GM19025 (cell line): ENCODE results near the gene SFXN1.
"Not testable (repeated sequence)": the region's sequence is repeated elsewhere in the genome, so short reads cannot be mapped to it uniquely, and the experiment has no call there.

Experiments used
- ATAC-seq: cut with Tn5 transposase; IDR thresholded peaks from one replicate; pipeline ENCODE4 v1.9.1; 2021; ENCODE audit warnings: mild to moderate bottlenecking, low read depth, moderate library complexity; ENCODE audit not compliant: unreplicated experiment

SFXN1 gene

GRCh38 chr5:175478384-175479124 lies at the start of gene SFXN1:
Gene SFXN1 (plus strand): TSS chr5:175478560. CDS start chr5:175492104, 13,544 bp downstream.
- peak; percentile 90 for ATAC-seq

GRCh38 chr5:175434800-175435199 lies 43.6 kb upstream of the SFXN1 start:
- no peak for ATAC-seq

GRCh38 chr5:175436359-175436758 lies 42.0 kb upstream of the SFXN1 start:
- no peak for ATAC-seq

GRCh38 chr5:175438234-175438857 lies 40.0 kb upstream of the SFXN1 start:
- no peak for ATAC-seq

GRCh38 chr5:175443514-175444059 lies 34.8 kb upstream of the SFXN1 start:
- no peak for ATAC-seq

GRCh38 chr5:175444060-175444904 lies 34.1 kb upstream of the SFXN1 start, which contains the start of gene DRD1:
Gene DRD1 (minus strand): TSS chr5:175444182. CDS start chr5:175443099, 1,083 bp downstream.
- no peak for ATAC-seq

GRCh38 chr5:175444905-175445456 lies 33.4 kb upstream of the SFXN1 start:
- ATAC-seq = no peak

GRCh38 chr5:175446378-175446777 lies 32.0 kb upstream of the SFXN1 start:
- not testable (repeated sequence) for ATAC-seq

GRCh38 chr5:175447571-175447970 lies 30.8 kb upstream of the SFXN1 start:
- ATAC-seq = no peak

- ATAC-seq = no peak
Observed at GRCh38 chr5:175448276-175448675, 30.1 kb upstream of the SFXN1 start.

GRCh38 chr5:175452166-175452565 lies 26.2 kb upstream of the SFXN1 start:
- ATAC-seq = no peak

GRCh38 chr5:175454338-175454737 lies 24.0 kb upstream of the SFXN1 start:
- not testable (repeated sequence) for ATAC-seq

- ATAC-seq = no peak
Observed at GRCh38 chr5:175456105-175456742, 22.1 kb upstream of the SFXN1 start.

GRCh38 chr5:175457466-175457865 lies 20.9 kb upstream of the SFXN1 start:
- peak; percentile 91 for ATAC-seq

- ATAC-seq = no peak
Observed at GRCh38 chr5:175460126-175460525, 18.2 kb upstream of the SFXN1 start.

GRCh38 chr5:175460552-175460951 lies 17.8 kb upstream of the SFXN1 start:
- ATAC-seq = no peak

- ATAC-seq = no peak
Observed at GRCh38 chr5:175461370-175461769, 17.0 kb upstream of the SFXN1 start.

- no peak for ATAC-seq
Observed at GRCh38 chr5:175463641-175464040, 14.7 kb upstream of the SFXN1 start.

- peak; percentile 92 for ATAC-seq
Observed at GRCh38 chr5:175464074-175464941, 14.1 kb upstream of the SFXN1 start.
